Head of caudate nucleus (tissue), 42 donors: ENCODE results near the gene KANSL1L.

ENCODE experiments used
- DNase-seq, 42 donors: peaks; one replicate each; pipeline versions ENCODE4 v3.0.0 to v3.0.0-alpha.2; 2020 to 2021; ENCODE audit warnings: mixed read lengths in 7 of 42
- intact Hi-C: fragments of 100-400 bp; cut with DNase I; formaldehyde crosslinking; loops from one replicate; pipeline ENCODE4 v1.15.0; 2022

The KANSL1L gene

DNA sequence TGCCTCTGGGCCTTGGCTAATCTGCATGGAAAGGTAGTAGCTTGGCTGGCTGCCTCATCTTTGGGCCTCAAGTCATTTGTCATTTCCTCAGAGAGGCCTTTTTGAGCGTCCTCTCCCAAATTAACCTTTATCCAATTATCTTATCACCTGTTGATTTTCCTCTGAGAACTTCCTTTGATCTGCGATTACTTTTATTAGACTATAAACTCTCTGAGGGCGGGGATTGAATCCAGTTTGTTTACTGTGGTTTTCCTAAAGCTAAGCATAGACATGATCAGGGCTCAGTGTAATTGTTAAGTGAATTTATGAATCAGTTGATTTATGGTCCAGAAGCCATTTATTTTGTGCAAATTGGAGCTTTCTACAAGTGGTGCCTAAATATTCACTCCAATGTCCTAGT lies 161.3 kb downstream of the KANSL1L start:
- DNase-seq = no peak
- intact Hi-C loops = no loop called here

DNA sequence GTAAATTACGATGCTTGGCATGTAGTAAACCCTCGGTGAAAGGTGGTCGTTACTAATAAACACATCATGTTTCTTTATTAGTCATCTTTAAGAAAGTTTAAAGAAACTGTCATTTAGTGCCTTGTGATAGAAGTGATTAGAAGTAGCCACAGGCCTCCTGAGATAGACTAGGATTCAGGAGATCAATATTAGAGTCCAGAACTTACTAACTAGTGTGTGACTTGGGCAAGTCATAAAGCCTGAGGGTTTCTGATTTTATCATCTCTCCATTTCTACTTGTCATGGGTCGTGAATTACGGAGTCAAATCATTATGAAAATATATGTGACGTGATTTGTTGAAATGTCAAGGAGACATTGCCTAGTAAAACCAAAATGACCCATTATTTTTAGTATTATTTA lies 162.1 kb downstream of the KANSL1L start:
- no peak for DNase-seq
- intact Hi-C loops = no loop called here

- intact Hi-C loops = no loop called here
- peak in 18 of 42 donors; percentile 11 to 69 (median 32) for DNase-seq
These were observed 163.3 kb downstream of the KANSL1L start for GRCh38 chr2:210007895-210008294.

- DNase-seq = no peak
- intact Hi-C loops = loop anchor here (5.0 kb wide), 1 partner anchor 167 kb away; the partner anchor contains the start of gene KANSL1L
These were observed 166.3 kb downstream of the KANSL1L start for GRCh38 chr2:210004881-210005280.

DNA sequence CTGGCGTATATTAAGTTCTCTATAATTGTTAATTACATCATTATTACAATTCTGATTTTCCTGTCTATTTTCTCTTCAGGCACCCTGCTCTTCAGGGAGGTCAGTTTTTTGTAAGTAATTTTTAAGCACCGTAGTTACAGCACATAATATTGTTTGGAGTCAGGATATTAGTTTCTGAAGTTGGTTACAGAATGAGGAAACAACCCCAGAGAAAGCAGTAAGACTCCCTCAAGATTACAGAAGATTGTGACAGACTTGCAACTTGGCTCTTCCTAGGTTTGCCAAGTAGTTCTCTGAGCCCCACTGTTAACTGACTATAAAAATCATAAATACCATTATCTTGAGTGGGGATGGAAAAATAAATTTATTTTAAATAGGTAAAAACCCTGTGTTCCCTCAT lies 167.8 kb downstream of the KANSL1L start:
- no peak for DNase-seq
- intact Hi-C loops = loop anchor here (5.0 kb wide), 1 partner anchor 169 kb away; the partner anchor contains the start of gene KANSL1L

DNA sequence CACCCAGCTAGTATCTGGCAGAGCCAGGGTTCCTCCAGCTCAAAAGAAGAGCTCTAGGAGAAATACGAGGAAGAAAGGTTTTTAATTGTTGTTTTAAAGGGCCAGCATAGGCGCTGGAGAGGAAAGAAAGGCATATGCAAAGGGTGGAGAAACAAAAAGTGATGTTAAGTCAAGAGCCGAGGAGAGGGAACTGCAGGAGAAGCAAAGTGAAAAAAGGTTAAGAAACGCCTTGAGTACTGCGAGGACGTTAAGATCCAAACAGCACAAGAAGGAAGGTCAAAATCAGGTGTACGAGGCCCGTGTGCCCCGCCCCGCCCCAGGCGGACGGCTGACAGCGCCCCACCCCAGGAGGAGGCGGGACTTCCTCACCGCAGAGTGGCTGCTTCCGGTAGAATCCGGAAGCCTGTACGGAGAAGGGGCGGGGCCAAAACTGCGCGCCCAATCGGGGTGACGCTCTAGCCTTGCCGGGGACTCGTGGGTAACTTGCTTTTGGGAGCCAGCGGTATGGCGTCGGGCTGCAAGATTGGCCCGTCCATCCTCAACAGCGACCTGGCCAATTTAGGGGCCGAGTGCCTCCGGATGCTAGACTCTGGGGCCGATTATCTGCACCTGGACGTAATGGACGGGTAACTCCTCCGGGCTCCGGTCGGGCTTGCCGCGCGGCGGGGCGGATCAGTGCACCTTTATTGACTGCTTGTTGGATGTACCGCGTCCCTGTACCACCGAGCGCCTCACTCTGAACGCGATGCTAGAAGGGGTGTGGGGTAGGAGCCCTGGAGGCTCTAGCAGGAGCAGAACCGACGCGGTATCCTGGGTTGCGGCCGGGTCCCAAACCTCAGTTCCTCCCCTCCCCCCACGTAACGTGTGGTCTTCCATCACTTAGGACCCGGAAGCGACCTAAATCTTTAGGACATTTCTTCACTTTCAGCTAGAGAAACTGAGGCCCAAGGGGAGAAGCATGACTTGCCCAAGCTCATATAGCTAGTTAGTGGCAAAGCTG lies 168.8 kb downstream of the KANSL1L start, which contains the start of gene RPE:
TSS of gene RPE (plus strand) at position 481 of the 1,000 bp plus-strand sequence. CDS start at position 505, 24 bp downstream.
- intact Hi-C loops = loop anchor here (5.0 kb wide), 1 partner anchor 170 kb away; the partner anchor contains the start of gene KANSL1L
- DNase-seq = peak; percentile 89 to 98 (median 95)

GRCh38 chr2:210000464-210001324 lies 170.5 kb downstream of the KANSL1L start:
- DNase-seq = peak in 1 of 42 donors; percentile 2
- intact Hi-C loops = loop anchor here (5.0 kb wide), 1 partner anchor 172 kb away; the partner anchor contains the start of gene KANSL1L

- DNase-seq = no peak
- intact Hi-C loops = no loop called here
These were observed 172.6 kb downstream of the KANSL1L start for GRCh38 chr2:209998596-209998995.

GRCh38 chr2:209993968-209994367 lies 177.2 kb downstream of the KANSL1L start:
- no peak for DNase-seq
- intact Hi-C loops = no loop called here

DNA sequence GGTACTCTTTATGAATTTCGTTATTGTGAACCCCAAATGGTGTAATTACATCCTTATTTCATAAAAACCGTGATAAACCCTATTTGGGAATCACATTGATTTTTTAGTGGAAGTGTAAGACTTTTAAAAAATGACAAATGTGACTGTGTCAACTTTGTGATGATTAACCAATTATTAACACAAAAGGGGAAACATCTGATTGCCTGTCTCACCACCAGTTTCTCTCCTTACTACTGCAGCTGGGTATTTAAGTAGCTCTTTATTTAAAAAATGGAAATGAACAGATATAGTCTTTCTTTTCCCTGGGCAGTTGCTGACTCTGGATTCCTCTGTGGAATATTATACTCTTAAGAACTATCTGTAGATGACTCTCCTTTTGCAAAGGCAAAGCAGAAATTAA lies 180.4 kb downstream of the KANSL1L start:
- intact Hi-C loops = no loop called here
- DNase-seq = no peak

GRCh38 chr2:209988010-209988409 lies 183.2 kb downstream of the KANSL1L start:
- intact Hi-C loops = no loop called here
- DNase-seq = no peak

DNA sequence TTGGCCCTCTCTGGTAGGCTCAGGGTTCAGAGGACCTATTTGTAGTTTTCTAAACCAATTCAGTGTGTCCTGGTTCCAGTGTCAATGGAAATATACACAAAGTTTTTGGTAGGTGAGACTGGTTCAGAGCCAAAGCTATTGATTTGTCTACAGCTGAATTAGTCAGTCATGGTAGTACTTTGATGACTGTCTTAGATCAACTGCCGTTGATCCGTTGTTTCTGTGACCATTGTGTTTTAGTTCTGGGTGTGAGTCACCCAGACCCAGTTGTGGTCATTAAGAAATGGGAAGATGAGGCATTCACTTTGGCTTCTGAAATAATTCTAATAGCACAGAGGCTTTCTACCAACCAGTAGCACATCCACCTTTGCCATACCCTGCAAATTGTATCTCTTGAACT lies 184.8 kb downstream of the KANSL1L start:
- DNase-seq = no peak
- intact Hi-C loops = no loop called here

DNA sequence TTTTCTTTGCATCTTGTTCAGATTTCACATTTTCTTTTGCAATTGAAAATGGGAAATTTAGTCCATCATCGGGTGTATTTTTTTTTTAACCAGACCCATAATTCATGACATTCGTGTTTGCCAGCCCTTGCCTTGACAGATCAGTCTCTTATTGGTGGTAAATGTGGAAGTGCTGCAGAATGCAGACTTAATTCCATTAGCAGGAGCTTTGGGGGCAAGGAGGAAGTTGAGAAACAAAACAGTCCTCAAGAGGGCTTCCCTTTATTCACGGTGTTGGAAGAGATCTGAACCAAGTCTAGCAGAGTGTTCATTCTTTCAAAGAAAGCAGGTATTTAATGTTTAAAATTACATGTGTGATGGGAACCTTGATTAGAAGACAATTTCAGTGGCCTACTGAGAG lies 185.3 kb downstream of the KANSL1L start:
- intact Hi-C loops = no loop called here
- DNase-seq = no peak

- no peak for DNase-seq
- intact Hi-C loops = no loop called here
These were observed 186.9 kb downstream of the KANSL1L start for GRCh38 chr2:209984291-209984690.

GRCh38 chr2:209977386-209978239 lies 193.6 kb downstream of the KANSL1L start:
- intact Hi-C loops = loop anchor here (5.0 kb wide), 1 partner anchor 220 kb away; no protein-coding TSS in a partner anchor
- no peak for DNase-seq

DNA sequence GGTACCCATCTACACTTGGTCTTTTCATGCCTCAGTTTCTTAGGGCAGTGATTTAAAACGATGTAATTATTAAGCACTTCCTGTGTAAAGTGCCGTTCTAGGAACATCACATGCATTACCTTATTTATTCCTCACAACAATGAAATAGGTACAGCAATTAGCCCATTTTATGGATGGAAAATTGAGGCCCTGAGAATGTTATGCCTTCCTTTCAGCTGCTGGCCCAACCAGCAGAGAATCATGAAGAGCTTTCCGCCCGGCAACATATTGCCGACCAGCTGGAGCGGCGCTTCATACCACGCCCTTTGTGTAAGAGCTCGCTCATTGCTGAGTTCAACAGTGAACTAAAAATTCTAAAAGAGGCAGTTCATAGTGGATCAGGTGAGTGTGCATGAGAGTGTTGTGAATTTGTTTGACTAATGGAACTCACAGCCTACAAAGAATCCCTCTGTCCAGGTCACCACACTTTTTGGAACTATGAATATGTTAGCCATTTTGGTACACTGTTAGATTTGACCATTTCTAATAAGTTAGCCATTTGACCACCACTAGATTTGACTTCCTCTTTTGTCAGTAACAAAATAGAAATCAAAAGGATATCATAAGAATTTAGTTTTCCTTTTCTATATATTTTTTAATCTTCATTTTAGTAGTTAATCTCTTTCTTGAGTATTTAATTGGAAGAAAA lies 194.4 kb downstream of the KANSL1L start:
- no peak for DNase-seq
- intact Hi-C loops = loop anchor here (5.0 kb wide), 1 partner anchor 220 kb away; no protein-coding TSS in a partner anchor

DNA sequence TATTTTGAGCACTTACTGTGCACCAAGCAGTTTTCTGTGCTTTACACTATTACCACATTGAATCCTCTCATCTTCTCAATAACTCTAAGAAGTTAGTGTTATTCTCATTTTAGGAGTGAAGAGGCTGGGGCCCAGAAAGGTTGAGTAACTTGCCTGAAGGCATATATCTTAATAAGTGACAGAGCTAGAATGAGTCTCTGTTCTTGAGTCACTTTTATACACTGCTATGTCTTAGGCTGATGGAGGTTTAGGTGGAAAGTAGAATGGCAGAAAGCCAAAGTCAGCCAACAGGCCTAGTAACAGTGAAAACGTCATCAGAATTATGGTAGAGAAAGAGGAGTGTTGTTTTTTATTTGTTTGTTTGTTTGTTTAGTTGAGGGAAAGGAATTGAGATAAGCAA lies 196.6 kb downstream of the KANSL1L start:
- intact Hi-C loops = no loop called here
- no peak for DNase-seq

DNA sequence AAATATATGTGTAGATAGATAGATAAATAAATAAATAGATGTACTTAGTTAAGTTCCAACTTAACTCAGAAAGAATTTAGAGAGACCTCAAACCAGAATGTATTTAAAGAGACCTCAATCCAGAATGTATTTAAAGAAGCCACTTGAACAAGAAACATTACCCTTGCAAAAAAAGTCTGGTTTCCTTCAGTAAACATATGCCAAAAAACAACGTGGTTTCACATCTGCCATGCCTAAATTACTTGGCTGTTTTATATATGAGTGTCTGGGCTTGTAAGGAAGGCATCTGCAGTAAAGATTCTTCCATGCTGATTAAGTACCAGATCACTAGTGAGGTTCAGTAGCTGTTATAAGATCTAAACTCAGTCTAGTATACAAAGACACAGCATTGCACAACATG lies 197.9 kb downstream of the KANSL1L start:
- no peak for DNase-seq
- intact Hi-C loops = no loop called here
